GM18873 (cell line): ENCODE measurements around the gene HSPA1A.
"Not testable (repeated sequence)": the region's sequence is repeated elsewhere in the genome, so short reads cannot be mapped to it uniquely, and the experiment has no call there.

Experiments
- ATAC-seq: cut with Tn5 transposase; IDR thresholded peaks from one replicate; pipeline ENCODE4 v1.9.1; 2021; ENCODE audit warnings: mild to moderate bottlenecking, moderate library complexity, moderate number of reproducible peaks; ENCODE audit not compliant: unreplicated experiment, low FRiP score

HSPA1A gene

DNA sequence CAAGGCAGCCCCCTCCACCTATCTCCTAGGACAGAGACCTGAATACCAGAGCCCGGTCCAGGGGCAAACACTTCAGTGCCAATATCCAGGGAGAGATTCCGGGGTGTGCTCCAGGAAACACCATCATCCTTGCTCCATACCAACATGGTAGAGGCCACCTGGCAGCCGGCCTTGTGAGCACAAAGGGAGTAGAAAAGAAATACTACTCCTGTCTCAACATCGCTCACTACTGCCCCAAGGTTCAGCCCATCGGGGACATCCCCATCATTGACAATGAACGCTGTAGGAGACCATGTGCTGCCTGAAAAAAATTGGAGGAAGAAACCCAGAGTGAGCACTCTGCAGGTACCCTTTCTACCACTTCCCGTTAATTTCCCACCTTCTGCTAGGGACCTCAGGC, 45.8 kb downstream of the HSPA1A start:
- no peak for ATAC-seq

- no peak for ATAC-seq
Measured at GRCh38 chr6:31861919-31862343, 46.6 kb downstream of the HSPA1A start.

DNA sequence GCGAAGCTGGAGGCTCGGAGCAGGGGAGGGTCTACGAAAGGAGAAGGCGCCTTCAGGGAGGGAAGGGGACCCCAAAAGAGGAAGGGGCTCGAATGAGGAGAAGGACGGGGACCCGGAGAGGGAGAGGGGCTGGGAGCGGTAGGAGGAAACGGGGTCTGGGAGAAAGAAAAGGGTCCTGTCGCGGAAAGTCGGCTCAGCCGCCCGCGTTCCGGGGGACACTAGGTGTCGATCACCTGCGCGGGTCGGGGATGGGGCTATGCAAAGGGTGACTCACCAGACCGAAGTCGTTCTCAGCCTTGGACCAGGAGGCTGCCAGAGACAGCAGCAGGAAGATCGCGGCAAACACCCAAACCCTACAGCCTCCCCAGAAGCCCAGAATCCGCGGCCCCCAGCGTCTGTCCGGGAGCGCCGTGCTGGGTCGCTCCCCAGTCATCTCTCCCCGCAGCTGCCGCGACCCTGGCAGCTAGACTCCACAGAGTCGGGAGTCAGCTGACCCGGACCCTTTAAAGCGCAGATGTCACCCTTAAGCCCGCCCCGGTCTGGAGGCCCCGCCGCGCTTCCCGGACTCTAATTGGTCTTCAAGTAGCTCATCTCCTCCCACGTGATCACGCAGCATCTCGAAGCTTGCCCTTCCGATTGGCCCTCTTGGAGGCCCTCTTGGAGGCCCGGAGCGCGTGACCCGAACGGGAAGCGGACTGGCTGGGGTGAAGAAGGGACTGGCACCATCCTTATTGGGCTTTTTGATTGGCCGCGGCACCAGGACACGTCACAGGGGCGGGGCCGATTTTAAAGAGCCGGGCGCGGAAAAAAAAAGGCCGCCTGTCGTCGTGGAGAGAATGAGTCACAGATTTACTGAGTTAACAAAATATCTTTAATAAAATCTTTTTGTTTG, 47.2 kb downstream of the HSPA1A start, which contains the start of gene NEU1:
Gene NEU1 (minus strand): TSS at position 478 of the 892 bp plus-strand sequence. CDS start 45 bp downstream, at position 433.
- ATAC-seq, result peak; percentile 88

GRCh38 chr6:31864123-31864562, 48.8 kb downstream of the HSPA1A start:
- not testable (repeated sequence) for ATAC-seq

DNA sequence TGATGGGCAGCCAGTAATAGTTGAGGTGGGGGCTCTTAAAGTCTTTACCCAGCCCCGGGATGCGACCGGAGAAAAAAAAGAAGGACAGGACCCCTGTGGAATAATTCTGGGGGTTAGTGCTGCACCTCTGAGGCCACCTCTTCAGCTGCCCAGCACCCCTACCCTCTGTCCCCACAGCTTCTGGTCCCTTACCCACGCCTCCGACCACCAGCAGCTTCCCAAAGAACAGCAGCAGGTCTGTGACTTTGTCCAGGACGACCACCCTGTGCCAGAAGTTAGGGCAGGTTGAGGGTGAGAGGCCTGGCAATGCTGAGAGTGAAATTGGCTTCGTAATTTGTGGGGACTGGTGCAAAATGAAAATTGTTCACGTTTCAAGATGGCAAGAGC, 49.5 kb downstream of the HSPA1A start:
- no peak for ATAC-seq

DNA sequence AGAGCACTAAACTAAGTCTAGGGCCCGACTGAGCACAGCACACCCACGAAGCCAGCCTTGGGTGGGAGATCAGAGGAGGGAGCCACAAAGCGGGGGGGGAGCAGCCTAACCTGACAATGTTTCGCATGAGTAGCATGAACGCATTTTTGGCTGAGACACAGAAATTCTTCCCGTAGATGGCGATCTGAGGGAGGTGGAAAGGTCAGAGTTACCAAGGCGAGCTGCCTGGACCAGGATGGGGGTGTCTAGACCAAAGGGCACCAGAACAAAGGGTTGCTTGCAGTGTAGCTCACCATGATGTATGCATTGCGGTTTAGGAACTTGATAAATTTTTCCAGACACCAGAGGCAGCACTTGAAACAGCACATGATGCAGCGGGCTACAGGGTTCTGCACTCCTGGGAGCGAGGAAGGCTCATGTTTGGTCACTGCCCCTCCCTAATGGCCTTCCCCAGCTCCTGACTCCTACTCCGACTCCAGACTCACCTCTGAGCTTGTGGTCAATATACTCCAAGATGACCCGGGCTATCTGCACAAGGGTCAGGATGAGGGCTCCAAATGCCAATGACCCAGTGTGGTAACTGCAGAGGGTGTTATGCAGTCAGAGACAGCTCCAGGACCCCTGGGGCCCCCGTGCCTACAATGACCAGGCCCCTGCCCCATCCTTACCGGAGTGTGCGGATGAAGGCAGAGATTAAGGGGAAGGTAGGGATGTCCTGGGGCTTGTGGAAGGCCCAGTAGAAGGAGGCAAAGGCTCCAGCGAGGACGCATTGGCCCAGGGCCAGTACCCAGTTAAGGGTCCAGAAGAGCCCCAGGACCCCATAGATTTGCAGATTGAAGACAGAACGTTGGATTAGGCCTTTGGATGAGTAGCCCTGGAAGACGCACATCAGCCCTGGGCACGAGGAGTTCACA, 50.1 kb downstream of the HSPA1A start:
- no peak for ATAC-seq
